ENCODE results near the gene ARFGEF3.

The ARFGEF3 gene

GRCh38 chr6:138307816-138308730 is 146.3 kb downstream of the ARFGEF3 start:
- DNase-seq (ENCODE audit: low read depth, low spot score): no peak

GRCh38 chr6:138308731-138309110 is 147.0 kb downstream of the ARFGEF3 start:
- no peak for DNase-seq (ENCODE audit: low read depth, low spot score)

GRCh38 chr6:138309695-138310094 is 148.0 kb downstream of the ARFGEF3 start:
- DNase-seq (ENCODE audit: low read depth, low spot score): no peak

GRCh38 chr6:138310294-138310693 is 148.6 kb downstream of the ARFGEF3 start:
- DNase-seq (ENCODE audit: low read depth, low spot score): no peak

- no peak for DNase-seq (ENCODE audit: low read depth, low spot score)
Observed at GRCh38 chr6:138310821-138311220, 149.1 kb downstream of the ARFGEF3 start.

GRCh38 chr6:138311268-138311667 is 149.5 kb downstream of the ARFGEF3 start:
- DNase-seq (ENCODE audit: low read depth, low spot score): no peak

GRCh38 chr6:138318741-138319375 is 157.1 kb downstream of the ARFGEF3 start:
- no peak for DNase-seq (ENCODE audit: low read depth, low spot score)

GRCh38 chr6:138321934-138322333 is 160.2 kb downstream of the ARFGEF3 start:
- no peak for DNase-seq (ENCODE audit: low read depth, low spot score)

- no peak for DNase-seq (ENCODE audit: low read depth, low spot score)
Observed at GRCh38 chr6:138323821-138324220, 162.1 kb downstream of the ARFGEF3 start.

- DNase-seq (ENCODE audit: low read depth, low spot score): no peak
Observed at GRCh38 chr6:138328210-138328609, 166.5 kb downstream of the ARFGEF3 start.

- no peak for DNase-seq (ENCODE audit: low read depth, low spot score)
Observed at GRCh38 chr6:138330763-138331162, 169.0 kb downstream of the ARFGEF3 start.

GRCh38 chr6:138331444-138331843 is 169.7 kb downstream of the ARFGEF3 start:
- DNase-seq (ENCODE audit: low read depth, low spot score): no peak

- DNase-seq (ENCODE audit: low read depth, low spot score): no peak
Observed at GRCh38 chr6:138331984-138332383, 170.2 kb downstream of the ARFGEF3 start.

GRCh38 chr6:138334000-138334399 is 172.3 kb downstream of the ARFGEF3 start:
- DNase-seq (ENCODE audit: low read depth, low spot score): no peak

GRCh38 chr6:138334963-138335362 is 173.2 kb downstream of the ARFGEF3 start:
- DNase-seq (ENCODE audit: low read depth, low spot score): no peak

GRCh38 chr6:138336221-138336620 is 174.5 kb downstream of the ARFGEF3 start:
- DNase-seq (ENCODE audit: low read depth, low spot score): no peak

- no peak for DNase-seq (ENCODE audit: low read depth, low spot score)
Observed at GRCh38 chr6:138337076-138337475, 175.3 kb downstream of the ARFGEF3 start.

- DNase-seq (ENCODE audit: low read depth, low spot score): no peak
Observed at GRCh38 chr6:138339024-138339423, 177.3 kb downstream of the ARFGEF3 start.

GRCh38 chr6:138341176-138341575 is 179.4 kb downstream of the ARFGEF3 start:
- no peak for DNase-seq (ENCODE audit: low read depth, low spot score)

GRCh38 chr6:138343112-138343511 is 181.4 kb downstream of the ARFGEF3 start:
- DNase-seq (ENCODE audit: low read depth, low spot score): no peak

- no peak for DNase-seq (ENCODE audit: low read depth, low spot score)
Observed at GRCh38 chr6:138345565-138346285, 184.0 kb downstream of the ARFGEF3 start.
